SH-SY5Y (cell line): ENCODE data around the gene SLC25A13.

Source experiments
- GATA2 ChIP-seq: IDR thresholded peaks from 2 replicates; pipeline ENCODE4 v1.6.1; 2011; ENCODE audit warnings: mild to moderate bottlenecking, low read depth, low read length
- GATA3 ChIP-seq: IDR thresholded peaks from 2 replicates; pipeline ENCODE4 v1.6.1; 2011; ENCODE audit warnings: low read depth, mild to moderate bottlenecking, low read length, moderate library complexity

The SLC25A13 gene

DNA sequence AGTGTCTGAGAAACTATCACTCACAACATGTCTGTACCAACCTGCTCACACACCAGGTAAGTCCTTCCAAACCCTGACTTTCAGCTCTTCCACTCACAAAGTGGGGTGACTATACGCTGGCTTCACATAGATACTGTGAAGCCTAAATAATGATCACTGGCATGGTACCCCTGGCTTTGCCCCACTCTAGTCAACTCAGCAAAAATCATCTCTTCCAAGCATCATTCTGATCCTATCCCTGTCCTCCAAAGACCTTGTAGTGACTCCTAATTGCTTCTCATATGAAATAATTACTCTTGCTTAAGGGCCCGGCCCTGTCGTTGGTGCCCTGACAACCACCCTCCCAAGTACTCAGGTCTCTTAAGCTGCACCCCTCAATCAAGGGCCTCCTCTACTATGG lies 97.8 kb downstream of the SLC25A13 start:
- TF ChIP-seq GATA2 (no peak), GATA3 (no peak)

DNA sequence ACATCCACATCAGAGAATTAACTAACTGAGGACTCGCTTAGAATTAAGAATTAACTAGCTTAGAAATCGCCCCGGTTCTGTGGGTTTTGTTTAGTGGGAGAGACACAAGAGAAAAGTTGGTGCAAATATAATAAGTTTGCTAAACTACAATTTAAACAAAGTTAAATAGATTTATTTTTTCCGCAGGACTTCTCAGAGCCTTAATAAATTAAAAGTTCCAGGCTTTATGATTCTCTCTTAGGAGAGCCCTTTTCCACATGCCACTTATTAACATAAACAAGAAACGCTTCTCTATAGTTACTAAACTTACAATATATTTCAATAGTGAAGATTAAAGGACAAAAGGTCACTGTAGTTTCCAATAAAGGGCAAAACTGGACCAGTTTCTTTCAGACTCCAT lies 100.0 kb downstream of the SLC25A13 start:
- TF ChIP-seq GATA3 (no peak), GATA2 (no peak)

DNA sequence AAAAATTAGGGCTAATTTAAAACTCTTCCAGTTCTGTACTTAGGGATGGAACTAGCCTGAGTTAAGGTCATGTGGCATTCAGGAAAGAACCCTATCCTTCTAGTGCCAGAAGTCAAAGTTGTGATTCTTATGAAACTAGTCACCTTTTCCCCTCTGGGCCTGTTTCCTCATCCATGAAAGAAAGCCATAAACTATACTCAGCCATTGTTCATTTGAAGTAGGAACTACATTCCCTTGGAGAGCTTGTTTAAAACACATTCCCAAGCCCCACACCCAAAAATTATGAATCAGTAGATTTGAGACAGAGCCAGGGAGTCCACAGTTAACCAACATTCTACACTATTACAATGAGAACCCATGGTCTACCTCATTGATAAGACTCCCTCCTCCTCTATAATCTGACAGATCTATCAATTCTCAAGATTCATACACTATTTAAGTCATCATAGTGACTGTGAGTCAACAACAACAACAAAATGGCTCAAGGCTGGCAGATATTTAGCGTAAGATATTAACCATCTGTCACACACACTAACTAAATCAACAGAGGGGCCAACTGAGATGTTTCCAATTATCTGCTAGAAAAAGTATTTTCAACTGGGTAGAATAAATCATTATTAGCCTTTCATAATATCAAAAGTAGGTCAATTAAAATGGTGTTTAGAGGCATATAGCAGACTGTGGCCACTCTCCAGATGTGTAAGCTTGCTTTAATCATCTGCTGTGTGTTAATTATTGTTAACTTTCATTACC lies 102.3 kb downstream of the SLC25A13 start:
- no peak for TF ChIP-seq GATA2
- TF ChIP-seq GATA3, result no peak

DNA sequence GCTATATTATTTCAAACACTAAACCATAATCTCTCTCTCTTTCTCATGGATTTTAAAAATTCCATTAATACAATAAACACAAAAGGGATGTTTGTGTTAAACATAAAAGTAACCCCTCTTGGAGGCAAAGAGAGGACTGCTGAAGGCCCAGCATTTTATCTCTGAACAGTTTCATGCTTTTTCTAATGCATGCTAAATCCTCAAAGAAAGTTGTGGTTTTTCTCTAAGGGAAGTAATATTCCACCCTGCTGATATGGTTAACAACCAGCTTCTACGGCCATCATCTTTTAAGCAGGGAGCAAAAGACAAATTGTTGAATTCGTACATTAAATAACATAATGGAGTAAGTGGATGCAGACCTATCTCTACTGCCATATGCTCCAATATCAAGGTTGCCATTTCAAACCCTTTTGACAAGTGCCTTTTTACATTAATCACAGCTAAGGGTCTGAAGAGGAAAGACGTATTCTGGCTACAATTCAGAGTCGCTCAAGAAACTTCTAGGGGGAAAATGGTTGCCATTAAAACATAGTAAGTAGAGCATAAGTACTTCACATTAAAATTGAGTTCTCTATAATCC lies 103.1 kb downstream of the SLC25A13 start:
- TF ChIP-seq GATA2, result no peak
- TF ChIP-seq GATA3, result no peak

DNA sequence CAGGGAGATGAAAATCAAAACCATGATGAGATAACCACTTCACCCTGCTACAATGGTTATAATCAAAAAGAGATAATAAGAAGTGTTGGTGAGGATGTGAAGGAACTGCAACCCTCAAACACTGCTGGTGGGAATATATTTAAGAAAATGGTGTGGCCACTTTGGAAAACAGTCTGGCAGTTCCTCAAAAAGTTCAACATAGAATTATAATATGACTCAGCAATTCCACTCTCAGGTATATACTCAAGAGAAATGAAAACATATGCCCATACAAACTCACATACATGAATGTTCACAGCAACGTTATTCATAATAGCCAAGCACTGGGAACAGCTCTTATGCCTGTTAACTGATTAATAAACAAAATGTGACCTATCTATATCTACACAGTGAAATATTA lies 104.8 kb downstream of the SLC25A13 start:
- no peak for TF ChIP-seq GATA3
- TF ChIP-seq GATA2, result no peak

DNA sequence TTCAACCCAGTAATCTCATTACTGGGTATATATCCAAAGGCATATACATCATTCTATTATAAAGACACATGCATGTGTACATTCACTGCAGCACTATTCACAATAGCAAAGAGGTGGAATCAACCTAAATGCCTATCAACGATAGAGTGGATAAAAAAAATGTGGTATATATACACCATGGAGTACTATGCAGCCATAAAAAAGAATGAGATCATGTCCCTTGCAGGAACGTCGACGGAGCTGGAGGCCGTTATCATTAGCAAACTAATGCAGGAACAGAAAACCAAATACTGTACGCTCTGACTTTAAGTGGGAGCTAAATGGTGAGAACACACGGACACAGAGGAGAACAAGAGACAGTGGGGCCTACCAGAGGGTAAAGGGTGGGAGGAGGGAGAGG lies 105.5 kb downstream of the SLC25A13 start:
- TF ChIP-seq GATA3 (no peak), GATA2 (no peak)

DNA sequence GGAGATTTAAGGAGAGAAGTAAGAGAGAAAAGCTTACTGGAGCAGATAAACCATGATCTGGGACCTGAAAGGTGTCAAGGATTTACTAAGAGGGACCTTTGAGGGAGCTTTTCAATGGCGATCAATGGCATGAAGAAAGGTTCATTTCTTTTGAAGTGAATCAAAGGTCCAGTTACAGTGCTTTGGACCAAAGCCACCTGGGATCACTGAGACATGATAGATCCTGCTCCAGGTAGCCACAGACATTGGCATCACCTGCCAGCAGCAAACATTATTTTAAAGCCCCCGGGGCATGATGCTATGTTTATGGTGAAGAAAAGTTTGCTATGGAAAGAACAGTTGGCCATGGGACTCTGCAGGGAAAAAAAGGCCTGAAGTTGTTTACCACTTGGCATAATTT lies 109.4 kb downstream of the SLC25A13 start:
- no peak for TF ChIP-seq GATA3
- TF ChIP-seq GATA2, result no peak

DNA sequence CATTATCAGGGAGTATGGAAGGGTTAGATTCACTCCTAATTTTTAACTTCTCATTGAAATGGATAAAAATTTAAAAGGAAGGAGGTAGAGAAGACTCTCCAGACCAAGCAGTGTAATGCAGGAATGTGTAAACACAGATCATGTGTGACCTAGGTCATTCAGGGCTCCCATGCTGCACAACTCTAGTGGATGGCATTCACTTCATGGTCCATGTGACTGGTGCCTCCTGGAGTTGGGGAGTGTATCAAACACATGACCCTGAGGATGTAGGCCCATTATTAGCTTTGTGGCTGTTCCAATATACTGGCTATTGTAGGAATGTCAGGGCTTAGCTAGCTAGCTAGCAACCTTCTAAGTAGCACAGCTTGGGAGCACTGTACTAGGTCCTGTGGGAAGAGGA lies 109.9 kb downstream of the SLC25A13 start:
- TF ChIP-seq GATA3 (no peak), GATA2 (no peak)

DNA sequence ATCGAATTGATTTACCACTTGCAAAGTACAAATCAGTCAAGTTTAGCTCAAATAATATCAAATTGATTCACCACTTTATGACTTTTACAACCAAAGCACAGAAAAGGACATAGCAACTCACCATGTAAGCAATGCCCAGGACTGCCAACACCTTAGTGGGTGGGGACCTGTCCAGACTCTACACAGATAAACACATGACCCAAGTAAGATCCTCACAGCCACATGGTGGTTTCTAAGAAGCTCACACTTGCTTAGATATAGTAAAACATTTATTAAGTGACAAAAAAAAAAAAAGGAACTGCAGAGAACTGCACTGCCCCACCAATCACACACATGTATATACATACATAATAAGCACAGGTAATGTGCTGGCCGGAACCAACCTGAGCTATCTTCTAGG lies 116.2 kb downstream of the SLC25A13 start:
- TF ChIP-seq GATA3 (no peak), GATA2 (no peak)

DNA sequence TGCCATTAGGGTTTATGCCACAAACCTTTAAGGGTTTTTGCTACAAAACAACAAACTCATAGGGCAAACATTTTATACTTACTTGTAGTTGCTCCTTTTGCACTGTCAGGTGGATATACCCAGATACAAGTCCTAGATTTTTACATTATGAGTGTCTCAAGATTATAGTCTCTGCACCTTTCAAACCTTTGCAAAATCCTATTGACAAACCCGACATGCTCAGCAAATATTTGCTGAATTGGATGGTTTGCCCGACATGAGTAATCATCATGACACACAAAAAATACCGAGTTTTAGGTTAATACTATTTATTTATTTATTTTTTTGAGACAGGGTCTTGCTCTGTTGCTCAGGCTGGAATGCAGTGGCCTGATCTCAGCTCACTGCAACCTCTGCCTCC lies 117.3 kb downstream of the SLC25A13 start:
- TF ChIP-seq GATA3, result no peak
- TF ChIP-seq GATA2, result no peak

DNA sequence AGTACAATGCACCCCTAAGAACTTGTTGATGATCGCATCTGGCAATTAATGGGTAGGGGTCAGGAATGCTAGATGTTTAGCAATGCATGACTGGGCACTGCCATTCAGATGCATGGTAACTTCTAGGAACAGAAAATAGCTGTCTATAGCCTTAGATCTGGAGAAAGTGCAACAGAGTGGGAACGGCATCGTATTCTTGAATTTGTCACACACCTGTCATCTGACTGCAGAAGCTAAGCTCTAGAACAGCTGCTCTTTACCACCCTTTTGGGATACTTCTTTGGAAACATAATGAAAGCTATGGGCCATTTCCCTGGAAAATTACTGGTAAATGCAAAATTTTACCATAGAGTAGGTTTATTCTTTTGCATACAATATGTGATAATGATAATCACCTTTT lies 118.1 kb downstream of the SLC25A13 start:
- no peak for TF ChIP-seq GATA2
- TF ChIP-seq GATA3, result no peak

DNA sequence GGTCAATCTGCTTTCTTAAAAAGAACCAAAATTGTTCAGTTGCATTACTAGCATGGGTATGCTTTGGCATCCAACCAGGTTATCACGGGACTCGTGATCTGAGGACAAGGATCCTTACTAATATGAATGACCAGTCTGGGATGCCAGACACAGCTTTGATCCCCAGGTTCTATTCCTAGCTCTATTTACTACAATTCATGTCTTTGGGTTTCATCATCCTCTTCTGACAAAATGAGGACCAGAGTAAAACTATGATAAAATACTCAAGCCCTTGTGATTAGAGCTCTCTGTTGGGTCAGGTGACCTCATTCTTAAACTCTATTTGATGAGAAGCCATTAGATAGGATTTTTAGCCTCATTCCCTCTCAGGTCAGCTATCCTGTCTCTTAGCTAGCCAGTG lies 119.8 kb downstream of the SLC25A13 start:
- no peak for TF ChIP-seq GATA3
- TF ChIP-seq GATA2, result no peak

DNA sequence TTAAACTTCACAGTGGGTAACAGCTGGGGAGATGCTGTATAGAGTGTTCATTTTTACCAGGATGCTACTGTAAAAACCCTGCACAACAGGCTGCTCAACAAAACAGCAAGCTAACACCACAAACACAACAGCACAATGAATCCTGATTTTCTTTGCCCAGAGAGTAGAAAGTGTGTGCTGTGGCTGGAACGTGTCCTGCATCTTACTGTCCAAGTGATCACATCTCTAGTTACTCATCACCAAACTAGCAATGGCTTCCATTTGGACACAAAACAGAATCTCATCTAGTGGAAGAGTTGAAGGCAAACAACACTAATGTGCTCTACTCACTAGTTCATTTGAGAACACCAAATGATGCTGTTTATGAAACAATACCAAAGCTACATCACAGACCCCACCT lies 121.2 kb downstream of the SLC25A13 start:
- TF ChIP-seq GATA2 (no peak), GATA3 (no peak)

DNA sequence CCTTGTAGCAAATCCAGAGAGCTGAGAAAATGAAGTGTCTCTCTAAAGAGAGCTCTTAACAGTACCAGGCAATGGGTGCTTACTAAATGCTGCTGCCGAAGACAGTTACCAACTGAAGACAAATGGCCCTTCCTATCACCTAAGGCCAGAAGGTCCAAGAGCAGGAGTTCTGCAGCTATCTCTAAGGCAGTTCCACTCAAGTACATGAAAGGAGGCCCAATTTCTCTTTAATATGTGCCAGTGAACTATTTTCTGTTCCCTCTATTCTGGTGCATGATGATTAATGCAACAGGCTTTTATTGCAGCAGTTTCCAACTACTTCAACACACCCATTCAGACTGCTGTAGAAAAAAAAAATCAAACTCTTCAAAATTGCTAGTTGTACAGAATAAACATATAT lies 122.5 kb downstream of the SLC25A13 start:
- no peak for TF ChIP-seq GATA3
- no peak for TF ChIP-seq GATA2

DNA sequence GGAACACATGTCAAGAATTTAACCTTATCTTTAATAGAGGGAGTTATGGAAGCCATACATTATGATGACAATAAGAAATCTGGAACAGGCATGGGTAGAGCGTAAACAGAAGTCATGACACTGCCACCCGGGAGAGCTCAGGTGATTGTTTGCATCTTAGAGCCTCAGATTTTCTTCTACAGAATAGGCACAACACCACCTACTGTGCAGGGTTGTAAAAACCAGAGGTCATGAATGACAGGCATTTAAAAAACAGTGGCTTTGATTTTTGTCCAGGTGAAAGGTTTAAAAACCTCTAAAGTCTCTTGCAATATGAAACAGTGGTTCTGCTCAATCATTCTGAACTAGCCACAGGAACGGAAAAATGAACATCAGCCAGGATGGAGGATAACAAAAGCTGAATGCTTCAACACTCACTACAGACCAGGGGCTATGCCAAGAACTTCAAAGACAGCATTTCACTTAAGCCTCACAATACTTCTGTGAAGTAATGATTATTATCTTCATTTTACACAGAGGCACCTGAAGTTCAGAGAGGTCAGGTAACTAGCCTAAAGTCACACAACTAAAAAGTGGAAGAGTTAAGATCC lies 123.8 kb downstream of the SLC25A13 start:
- TF ChIP-seq GATA3 (no peak), GATA2 (no peak)

DNA sequence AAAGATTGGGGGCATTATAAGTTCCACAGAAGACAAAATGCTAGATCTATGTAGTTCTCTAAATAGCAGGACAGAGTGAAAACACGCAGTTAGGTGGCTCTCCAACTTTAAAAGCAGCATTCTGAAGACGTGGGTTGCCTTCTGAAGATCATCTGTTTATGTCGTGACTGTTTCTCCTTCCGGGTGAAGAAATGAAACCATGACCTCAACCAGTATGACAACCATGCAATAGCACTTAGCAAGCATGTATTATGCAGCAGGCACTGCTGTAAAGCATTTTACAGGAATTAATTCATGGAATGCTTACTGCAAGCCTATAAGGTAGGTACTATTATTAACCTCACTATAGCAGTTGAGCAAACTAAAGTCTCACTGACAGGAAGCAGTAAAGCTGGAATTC lies 125.2 kb downstream of the SLC25A13 start:
- TF ChIP-seq GATA2 (no peak), GATA3 (no peak)
